HepG2 (cell line): ENCODE results near the gene NDUFAF8. TPM values are rescaled to one million over a fixed set of nuclear protein-coding genes. Genes with fewer than 3 reads are reported as not detected.

Source experiments
- ARID2 ChIP-seq: sonication (generic); formaldehyde crosslinking; IDR thresholded peaks from 2 replicates; pipeline ENCODE4 v1.8.1; 2022; ENCODE audit warnings: mild to moderate bottlenecking, missing genetic modification reagents, borderline replicate concordance
- HMGA1 ChIP-seq: sonication (generic); formaldehyde crosslinking; conservative IDR thresholded peaks from 2 replicates; pipeline ENCODE4 v1.4.0; 2020; ENCODE audit warnings: missing genetic modification reagents
- MED13 ChIP-seq: sonication (generic); formaldehyde crosslinking; IDR thresholded peaks from 2 replicates; pipeline ENCODE4 v1.5.0; 2020; ENCODE audit warnings: missing genetic modification reagents
- PHF5A ChIP-seq: IDR thresholded peaks from one replicate; pipeline ENCODE4 v1.6.1; 2018; ENCODE audit warnings: low read depth, missing genetic modification reagents; ENCODE audit not compliant: unreplicated experiment
- SIX4 ChIP-seq: sonication (generic); formaldehyde crosslinking; IDR thresholded peaks from 2 replicates; pipeline ENCODE4 v1.4.0; 2020; ENCODE audit warnings: missing genetic modification reagents
- ZNF234 ChIP-seq: sonication (generic); formaldehyde crosslinking; conservative IDR thresholded peaks from 2 replicates; pipeline ENCODE4 v1.5.1; 2020; ENCODE audit warnings: mild to moderate bottlenecking, missing genetic modification reagents
- ZNF780A ChIP-seq: sonication (generic); formaldehyde crosslinking; IDR thresholded peaks from 2 replicates; pipeline ENCODE4 v1.8.0; 2022; ENCODE audit warnings: mild to moderate bottlenecking, missing genetic modification reagents, moderate library complexity
- polyA plus RNA-seq, 8 experiments: library from polyadenylated mRNA; depleted of rRNA in 3 of 8; stranded (reverse) in 7 of 8; unstranded in 1 of 8; fragments of >200 nt; fragmentation: Illumina TruSeq in 4 of 8; extraction: Trizol in 4 of 8; gene quantifications; 2 replicates each; pipeline versions ENCODE4 v1.2.1 to v1.2.3, GENCODE V29; 2011 to 2016; ENCODE audit warnings: low read depth in 4 of 8, missing spikeins in 1 of 8, mixed read lengths in 1 of 8; ENCODE audit not compliant: insufficient read depth in 1 of 8
- total RNA-seq, 5 experiments: library from RNA; depleted of rRNA; stranded (reverse); fragments of >200 nt; fragmentation: Illumina TruSeq; extraction: Trizol; gene quantifications; 2 replicates each; pipeline ENCODE4 v1.2.3, GENCODE V29; 2016; ENCODE audit warnings: low read depth in 1 of 5
- TF ChIP-seq, protein P1 (sequence below), 2 experiments: fragments of 450-650 bp in 1 of 2; sonication (generic) in 1 of 2; formaldehyde crosslinking in 1 of 2; IDR thresholded peaks; 2 replicates each; pipeline versions ENCODE4 v1.6.1 to v1.8.0; 2016 to 2022; ENCODE audit warnings: antibody characterized with exemption in 1 of 2, mild to moderate bottlenecking in 1 of 2, missing genetic modification reagents in 1 of 2
- TF ChIP-seq, protein P2 (sequence below), 2 experiments: sonication (generic) in 1 of 2; formaldehyde crosslinking in 1 of 2; IDR thresholded peaks; 2 replicates each; pipeline versions ENCODE4 v1.5.1 to v1.6.1; 2011 to 2020; ENCODE audit warnings: borderline replicate concordance in 1 of 2, low read depth in 1 of 2, low read length in 1 of 2, mild to moderate bottlenecking in 1 of 2, missing genetic modification reagents in 1 of 2, moderate library complexity in 1 of 2
- TF ChIP-seq, protein P3 (sequence below): sonication (generic); formaldehyde crosslinking; IDR thresholded peaks from 2 replicates; pipeline ENCODE4 v1.8.0; 2022; ENCODE audit warnings: mild to moderate bottlenecking, missing genetic modification reagents, borderline replicate concordance
- TF ChIP-seq, protein P4 (sequence below): sonication (generic); formaldehyde crosslinking; IDR thresholded peaks from 2 replicates; pipeline ENCODE4 v1.4.0; 2020; ENCODE audit warnings: mild to moderate bottlenecking, missing genetic modification reagents
- TF ChIP-seq, protein P5 (sequence below): sonication (generic); formaldehyde crosslinking; IDR thresholded peaks from 2 replicates; pipeline ENCODE4 v1.4.0; 2020; ENCODE audit warnings: mild to moderate bottlenecking, missing genetic modification reagents

NDUFAF8 gene
- total and polyA plus RNA-seq, 2 of the 13 experiments (the other 11 are each of a cell fraction or from before 2014, with no cell fraction given) = 75.6 to 233 TPM

DNA sequence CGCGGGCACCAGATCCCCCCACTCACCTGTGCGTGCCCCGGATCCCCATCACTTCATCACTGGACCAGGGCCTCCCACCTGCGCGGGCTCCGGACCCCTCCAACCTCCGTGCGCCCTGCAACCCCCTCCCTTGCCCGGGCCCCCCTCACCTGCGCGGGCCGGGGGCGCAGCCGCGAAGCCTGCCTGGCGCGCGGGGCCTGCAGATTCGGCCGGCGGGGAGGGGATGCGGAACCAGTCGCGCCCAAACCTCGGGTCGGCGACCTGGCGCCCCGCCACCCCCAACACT is 16.6 kb upstream of the NDUFAF8 start (continued):
- TF ChIP-seq, protein P1, sequence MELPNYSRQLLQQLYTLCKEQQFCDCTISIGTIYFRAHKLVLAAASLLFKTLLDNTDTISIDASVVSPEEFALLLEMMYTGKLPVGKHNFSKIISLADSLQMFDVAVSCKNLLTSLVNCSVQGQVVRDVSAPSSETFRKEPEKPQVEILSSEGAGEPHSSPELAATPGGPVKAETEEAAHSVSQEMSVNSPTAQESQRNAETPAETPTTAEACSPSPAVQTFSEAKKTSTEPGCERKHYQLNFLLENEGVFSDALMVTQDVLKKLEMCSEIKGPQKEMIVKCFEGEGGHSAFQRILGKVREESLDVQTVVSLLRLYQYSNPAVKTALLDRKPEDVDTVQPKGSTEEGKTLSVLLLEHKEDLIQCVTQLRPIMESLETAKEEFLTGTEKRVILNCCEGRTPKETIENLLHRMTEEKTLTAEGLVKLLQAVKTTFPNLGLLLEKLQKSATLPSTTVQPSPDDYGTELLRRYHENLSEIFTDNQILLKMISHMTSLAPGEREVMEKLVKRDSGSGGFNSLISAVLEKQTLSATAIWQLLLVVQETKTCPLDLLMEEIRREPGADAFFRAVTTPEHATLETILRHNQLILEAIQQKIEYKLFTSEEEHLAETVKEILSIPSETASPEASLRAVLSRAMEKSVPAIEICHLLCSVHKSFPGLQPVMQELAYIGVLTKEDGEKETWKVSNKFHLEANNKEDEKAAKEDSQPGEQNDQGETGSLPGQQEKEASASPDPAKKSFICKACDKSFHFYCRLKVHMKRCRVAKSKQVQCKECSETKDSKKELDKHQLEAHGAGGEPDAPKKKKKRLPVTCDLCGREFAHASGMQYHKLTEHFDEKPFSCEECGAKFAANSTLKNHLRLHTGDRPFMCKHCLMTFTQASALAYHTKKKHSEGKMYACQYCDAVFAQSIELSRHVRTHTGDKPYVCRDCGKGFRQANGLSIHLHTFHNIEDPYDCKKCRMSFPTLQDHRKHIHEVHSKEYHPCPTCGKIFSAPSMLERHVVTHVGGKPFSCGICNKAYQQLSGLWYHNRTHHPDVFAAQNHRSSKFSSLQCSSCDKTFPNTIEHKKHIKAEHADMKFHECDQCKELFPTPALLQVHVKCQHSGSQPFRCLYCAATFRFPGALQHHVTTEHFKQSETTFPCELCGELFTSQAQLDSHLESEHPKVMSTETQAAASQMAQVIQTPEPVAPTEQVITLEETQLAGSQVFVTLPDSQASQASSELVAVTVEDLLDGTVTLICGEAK (IDR thresholded peaks at IDR 0.05) = no peak
- TF ChIP-seq, protein P1 (CRISPR knock-in tag; IDR thresholded peaks at IDR 0.05) = peak; percentile 24; the same call in 1 of the 2 replicates
- TF ChIP-seq, protein P2, sequence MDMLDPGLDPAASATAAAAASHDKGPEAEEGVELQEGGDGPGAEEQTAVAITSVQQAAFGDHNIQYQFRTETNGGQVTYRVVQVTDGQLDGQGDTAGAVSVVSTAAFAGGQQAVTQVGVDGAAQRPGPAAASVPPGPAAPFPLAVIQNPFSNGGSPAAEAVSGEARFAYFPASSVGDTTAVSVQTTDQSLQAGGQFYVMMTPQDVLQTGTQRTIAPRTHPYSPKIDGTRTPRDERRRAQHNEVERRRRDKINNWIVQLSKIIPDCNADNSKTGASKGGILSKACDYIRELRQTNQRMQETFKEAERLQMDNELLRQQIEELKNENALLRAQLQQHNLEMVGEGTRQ (IDR thresholded peaks at IDR 0.05; ENCODE audit: low read depth, low read length) = no peak
- TF ChIP-seq, protein P2 (CRISPR knock-in tag; IDR thresholded peaks at IDR 0.05; ENCODE audit: borderline replicate concordance) = no peak
- TF ChIP-seq HMGA1 (no peak), ZNF234 (CRISPR knock-in tag) (no peak; the same call in 1 of the 2 replicates), SIX4 (CRISPR knock-in tag) (no peak), MED13 (CRISPR knock-in tag) (no peak), ARID2 (no peak), PHF5A (CRISPR knock-in tag) (no peak), ZNF780A (no peak)
- TF ChIP-seq, protein P3, sequence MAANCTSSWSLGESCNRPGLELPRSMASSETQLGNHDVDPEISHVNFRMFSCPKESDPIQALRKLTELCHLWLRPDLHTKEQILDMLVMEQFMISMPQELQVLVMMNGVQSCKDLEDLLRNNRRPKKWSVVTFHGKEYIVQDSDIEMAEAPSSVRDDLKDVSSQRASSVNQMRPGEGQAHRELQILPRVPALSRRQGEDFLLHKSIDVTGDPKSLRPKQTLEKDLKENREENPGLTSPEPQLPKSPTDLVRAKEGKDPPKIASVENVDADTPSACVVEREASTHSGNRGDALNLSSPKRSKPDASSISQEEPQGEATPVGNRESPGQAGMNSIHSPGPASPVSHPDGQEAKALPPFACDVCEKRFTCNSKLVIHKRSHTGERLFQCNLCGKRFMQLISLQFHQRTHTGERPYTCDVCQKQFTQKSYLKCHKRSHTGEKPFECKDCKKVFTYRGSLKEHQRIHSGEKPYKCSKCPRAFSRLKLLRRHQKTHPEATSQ (CRISPR knock-in tag) = no peak
- TF ChIP-seq, protein P4, sequence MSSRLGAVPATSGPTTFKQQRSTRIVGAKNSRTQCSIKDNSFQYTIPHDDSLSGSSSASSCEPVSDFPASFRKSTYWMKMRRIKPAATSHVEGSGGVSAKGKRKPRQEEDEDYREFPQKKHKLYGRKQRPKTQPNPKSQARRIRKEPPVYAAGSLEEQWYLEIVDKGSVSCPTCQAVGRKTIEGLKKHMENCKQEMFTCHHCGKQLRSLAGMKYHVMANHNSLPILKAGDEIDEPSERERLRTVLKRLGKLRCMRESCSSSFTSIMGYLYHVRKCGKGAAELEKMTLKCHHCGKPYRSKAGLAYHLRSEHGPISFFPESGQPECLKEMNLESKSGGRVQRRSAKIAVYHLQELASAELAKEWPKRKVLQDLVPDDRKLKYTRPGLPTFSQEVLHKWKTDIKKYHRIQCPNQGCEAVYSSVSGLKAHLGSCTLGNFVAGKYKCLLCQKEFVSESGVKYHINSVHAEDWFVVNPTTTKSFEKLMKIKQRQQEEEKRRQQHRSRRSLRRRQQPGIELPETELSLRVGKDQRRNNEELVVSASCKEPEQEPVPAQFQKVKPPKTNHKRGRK (CRISPR knock-in tag) = no peak
- TF ChIP-seq, protein P5, sequence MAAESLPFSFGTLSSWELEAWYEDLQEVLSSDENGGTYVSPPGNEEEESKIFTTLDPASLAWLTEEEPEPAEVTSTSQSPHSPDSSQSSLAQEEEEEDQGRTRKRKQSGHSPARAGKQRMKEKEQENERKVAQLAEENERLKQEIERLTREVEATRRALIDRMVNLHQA (CRISPR knock-in tag) = no peak
